ENCODE data around the gene INTS11.

Gene INTS11

DNA sequence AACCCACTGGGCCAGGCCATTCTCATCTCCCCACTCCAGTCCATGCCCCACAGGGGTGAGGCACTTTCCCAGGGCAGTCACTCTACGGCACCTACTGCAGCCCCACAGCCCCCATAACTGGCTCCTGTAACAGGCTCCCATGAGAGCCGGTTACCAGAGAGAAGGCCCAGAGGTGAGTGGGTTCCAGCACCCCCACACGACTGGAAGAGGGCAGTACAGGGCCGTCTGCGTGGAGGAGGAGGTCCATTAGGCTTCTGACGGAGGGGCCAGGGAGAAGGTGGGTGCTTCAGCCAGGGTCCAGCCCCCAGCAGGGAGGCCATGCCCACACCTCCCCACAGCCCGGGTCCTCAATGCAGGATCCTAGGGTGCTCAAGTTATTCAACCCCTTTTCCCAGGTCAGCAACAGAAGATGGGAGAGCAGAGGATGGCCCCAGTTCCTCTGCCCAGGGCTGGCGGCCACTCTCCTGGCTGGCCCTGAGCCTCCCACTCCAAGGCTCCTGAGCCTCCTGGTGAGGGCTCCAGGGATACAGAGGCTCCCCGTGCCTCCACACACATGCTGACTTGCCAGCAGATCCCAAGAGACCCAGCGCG, 18.3 kb downstream of the INTS11 start:
- peak overlapping the region; percentile 42 for H3K4me2 ChIP-seq (ENCODE audit: low read length)
- H3K27me3 ChIP-seq (ENCODE audit: control insufficient read depth, insufficient read depth, low read length), result no peaks in the 10 kb centered on the region
- H3K9ac ChIP-seq, result no peak overlapping the region
- H3K4me1 ChIP-seq, result peaks cover 3% of the 10 kb centered on the region
- H2AFZ ChIP-seq, result no peak overlapping the region
- H3K36me3 ChIP-seq (ENCODE audit: control insufficient read depth, insufficient read depth, low read length), result no peaks in the 10 kb centered on the region
- TF ChIP-seq, protein P1, sequence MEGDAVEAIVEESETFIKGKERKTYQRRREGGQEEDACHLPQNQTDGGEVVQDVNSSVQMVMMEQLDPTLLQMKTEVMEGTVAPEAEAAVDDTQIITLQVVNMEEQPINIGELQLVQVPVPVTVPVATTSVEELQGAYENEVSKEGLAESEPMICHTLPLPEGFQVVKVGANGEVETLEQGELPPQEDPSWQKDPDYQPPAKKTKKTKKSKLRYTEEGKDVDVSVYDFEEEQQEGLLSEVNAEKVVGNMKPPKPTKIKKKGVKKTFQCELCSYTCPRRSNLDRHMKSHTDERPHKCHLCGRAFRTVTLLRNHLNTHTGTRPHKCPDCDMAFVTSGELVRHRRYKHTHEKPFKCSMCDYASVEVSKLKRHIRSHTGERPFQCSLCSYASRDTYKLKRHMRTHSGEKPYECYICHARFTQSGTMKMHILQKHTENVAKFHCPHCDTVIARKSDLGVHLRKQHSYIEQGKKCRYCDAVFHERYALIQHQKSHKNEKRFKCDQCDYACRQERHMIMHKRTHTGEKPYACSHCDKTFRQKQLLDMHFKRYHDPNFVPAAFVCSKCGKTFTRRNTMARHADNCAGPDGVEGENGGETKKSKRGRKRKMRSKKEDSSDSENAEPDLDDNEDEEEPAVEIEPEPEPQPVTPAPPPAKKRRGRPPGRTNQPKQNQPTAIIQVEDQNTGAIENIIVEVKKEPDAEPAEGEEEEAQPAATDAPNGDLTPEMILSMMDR (IDR thresholded peaks at IDR 0.05), result no peak
- H3K79me2 ChIP-seq, result no peaks in the 10 kb centered on the region
- no peaks in the 10 kb centered on the region for H3K9me3 ChIP-seq (ENCODE audit: control insufficient read depth, low read length)
- no peak overlapping the region for H3K4me3 ChIP-seq (ENCODE audit: low read depth, low read length)
- no peak overlapping the region for H3K27ac ChIP-seq

DNA sequence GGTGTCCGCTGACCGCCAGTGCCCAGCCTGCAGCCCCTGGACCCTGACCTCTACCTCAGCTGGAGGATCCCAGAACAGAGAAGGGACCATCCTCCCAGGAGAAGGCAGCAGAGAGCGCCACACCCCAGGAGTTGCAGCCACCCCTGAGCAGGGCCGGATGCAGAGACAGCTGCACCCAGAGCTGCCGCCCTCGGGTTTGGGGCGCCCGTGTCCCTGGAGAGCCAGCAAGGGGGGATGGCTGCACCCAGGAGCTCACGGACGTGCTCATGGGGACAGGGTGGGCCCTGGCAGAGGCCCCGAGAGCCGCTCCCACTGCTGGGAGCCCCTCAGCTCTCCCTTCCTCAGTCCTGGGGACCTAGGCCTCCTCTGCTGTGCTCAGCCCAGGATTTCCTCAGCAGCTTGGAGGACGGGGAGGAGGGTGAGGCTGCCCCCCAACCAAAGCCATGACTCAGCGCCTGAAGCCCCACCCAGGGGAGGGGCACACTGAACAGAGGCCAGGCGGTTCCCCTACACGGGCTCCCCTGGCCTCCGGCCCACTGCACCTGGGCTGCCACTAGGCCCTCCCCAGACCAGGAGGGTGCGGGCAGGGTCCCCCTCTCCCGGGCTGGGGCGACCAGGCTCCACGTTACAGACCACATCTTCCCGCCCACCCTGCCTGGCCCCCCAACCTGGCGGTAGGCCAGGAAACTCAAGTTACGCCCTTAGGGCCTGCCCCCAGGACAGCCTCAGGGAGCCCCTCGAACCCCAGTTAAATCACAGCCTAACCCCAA, 19.0 kb downstream of the INTS11 start:
- peak overlapping the region; percentile 48 for H3K4me2 ChIP-seq (ENCODE audit: low read length)
- TF ChIP-seq, protein P1 (IDR thresholded peaks at IDR 0.05), result no peak

DNA sequence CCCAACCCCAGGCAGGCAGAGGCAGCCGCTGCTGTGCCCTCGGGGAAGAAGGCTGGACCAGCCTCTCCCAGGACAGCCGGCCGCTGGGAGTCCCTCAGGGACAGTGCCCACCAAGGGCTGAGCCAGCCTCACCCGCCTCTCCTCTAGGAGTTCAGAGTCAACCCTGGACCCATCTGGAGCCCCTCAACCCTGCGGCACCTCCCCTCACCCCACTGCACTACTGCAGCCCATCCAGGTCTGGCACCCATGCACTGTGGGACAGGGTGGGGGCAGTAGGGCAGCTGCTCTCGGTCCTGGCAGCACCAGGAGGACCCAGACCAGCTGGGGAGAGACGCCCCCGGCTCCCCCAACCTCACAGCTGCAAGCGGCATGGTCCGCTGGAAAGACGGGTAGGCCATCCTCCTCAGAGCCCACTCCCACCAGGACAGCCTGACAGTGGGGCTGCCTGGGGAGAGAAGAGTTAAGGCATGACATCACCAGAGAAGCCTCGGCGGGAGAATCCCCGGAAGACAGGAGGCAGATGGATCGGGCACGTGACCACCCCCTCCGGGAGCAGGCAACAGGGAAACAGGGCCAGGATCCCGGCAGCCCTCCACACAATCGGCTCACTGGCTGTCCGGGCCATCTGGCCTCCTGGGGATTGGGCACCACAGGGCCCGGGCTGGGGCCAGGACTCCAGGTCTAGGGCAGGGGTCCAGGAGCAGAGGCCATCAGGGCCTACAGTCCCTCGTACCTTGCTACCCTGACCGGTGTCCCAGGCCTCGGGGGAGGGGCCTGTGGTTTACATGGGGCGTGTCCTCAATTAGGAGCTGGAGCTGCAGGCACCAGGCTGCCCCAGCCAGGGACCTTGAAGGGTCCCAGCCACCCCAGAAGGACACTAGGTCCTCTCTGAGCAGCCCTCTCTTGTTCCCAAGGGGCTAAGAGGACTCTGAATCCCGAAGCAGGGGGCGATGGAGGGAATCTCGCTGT, 19.8 kb downstream of the INTS11 start:
- Histone ChIP-seq H3K79me2 (no peaks in the 10 kb centered on the region), H3K4me1 (peaks cover 3% of the 10 kb centered on the region), H3K27me3 (ENCODE audit: control insufficient read depth, insufficient read depth, low read length) (no peaks in the 10 kb centered on the region), H3K4me2 (ENCODE audit: low read length) (peak overlapping the region; percentile 48), H3K4me3 (ENCODE audit: low read depth, low read length) (peak overlapping the region; percentile 6), H2AFZ (peak overlapping the region; percentile 33), H3K9ac (no peak overlapping the region), H3K27ac (peak overlapping the region; percentile 24), H3K36me3 (ENCODE audit: control insufficient read depth, insufficient read depth, low read length) (no peaks in the 10 kb centered on the region), H3K9me3 (ENCODE audit: control insufficient read depth, low read length) (no peaks in the 10 kb centered on the region)
- TF ChIP-seq, protein P1 (IDR thresholded peaks at IDR 0.05), result no peak

More for the DNA sequence above, 19.0 kb downstream of the INTS11 start:
- Histone ChIP-seq H3K36me3 (ENCODE audit: control insufficient read depth, insufficient read depth, low read length) (no peaks in the 10 kb centered on the region), H3K27me3 (ENCODE audit: control insufficient read depth, insufficient read depth, low read length) (no peaks in the 10 kb centered on the region), H3K79me2 (no peaks in the 10 kb centered on the region), H3K9me3 (ENCODE audit: control insufficient read depth, low read length) (no peaks in the 10 kb centered on the region), H3K4me3 (ENCODE audit: low read depth, low read length) (peak overlapping the region; percentile 6), H3K9ac (no peak overlapping the region), H2AFZ (no peak overlapping the region), H3K4me1 (peaks cover 3% of the 10 kb centered on the region), H3K27ac (no peak overlapping the region)

DNA sequence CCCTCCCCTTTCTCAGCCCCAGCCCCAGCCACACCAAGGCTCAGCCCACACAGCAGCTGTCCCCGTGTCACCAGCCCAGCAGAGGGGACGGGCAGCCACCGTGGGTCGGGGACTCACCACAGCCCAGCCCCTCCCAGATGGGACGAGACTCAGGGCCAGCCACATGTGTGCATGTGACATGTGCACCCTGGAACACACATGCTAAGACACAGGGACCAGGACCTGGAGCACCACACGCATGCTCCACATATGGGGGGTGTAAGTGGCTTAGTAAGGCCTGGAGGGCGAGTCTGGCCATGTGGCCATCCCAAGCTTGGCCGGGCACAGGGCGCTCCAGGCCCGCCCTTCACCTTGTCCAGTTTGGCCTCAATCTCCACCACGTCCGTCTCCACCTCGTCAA, 20.7 kb downstream of the INTS11 start:
- Histone ChIP-seq H3K36me3 (ENCODE audit: control insufficient read depth, insufficient read depth, low read length) (no peaks in the 10 kb centered on the region), H3K4me1 (peaks cover 3% of the 10 kb centered on the region), H3K27ac (no peak overlapping the region), H3K79me2 (no peaks in the 10 kb centered on the region), H3K4me3 (ENCODE audit: low read depth, low read length) (no peak overlapping the region), H3K9ac (no peak overlapping the region), H3K9me3 (ENCODE audit: control insufficient read depth, low read length) (no peaks in the 10 kb centered on the region), H3K27me3 (ENCODE audit: control insufficient read depth, insufficient read depth, low read length) (no peaks in the 10 kb centered on the region), H3K4me2 (ENCODE audit: low read length) (no peak overlapping the region), H2AFZ (no peak overlapping the region)
- TF ChIP-seq, protein P1 (IDR thresholded peaks at IDR 0.05), result no peak

Data from parathyroid adenoma (tissue), 2 donors.